HG02973 (cell line): ENCODE measurements around the gene DIDO1.
"Not testable (repeated sequence)": the region's sequence is repeated elsewhere in the genome, so short reads cannot be mapped to it uniquely, and the experiment has no call there.

Source experiments
- ATAC-seq: cut with Tn5 transposase; IDR thresholded peaks from one replicate; pipeline ENCODE4 v1.9.1; 2021; ENCODE audit warnings: moderate library complexity; ENCODE audit not compliant: unreplicated experiment

Gene DIDO1

DNA sequence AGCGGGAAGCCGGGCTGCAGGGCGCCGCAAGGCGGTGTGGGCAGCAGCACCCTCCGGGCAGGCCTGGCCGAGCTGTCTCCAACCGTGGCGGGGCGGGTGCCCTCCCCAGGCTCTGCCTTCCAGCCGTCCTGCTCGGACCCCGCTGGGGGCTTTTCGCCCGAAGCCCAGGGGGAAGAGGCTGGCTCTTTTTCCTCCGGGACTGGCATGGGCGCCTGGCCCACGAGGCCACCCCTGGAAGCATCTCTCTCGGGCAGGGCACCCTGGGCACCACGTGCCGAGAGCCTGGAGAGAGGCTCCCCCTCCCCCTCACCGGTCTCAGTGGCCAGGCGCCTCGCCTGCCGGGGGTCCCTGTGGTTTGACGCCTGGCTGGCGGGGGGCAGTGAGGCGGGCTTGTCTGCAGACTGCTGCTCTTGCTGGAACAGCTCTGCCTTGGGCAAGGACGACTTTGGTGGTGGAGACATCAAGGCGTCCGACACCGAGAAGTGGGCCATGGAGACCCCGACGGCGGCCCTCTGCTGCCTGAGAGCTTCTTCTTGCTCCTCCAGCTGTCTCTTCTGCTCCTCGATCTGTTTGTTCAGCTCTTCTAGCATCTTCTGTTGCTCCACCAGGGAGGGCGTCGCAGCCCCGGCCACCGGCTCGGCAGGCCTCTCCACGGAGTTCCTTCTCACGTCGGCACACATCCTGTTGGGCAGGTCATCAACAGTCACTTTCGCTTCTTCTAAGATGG lies 45.2 kb downstream of the DIDO1 start:
- ATAC-seq: no peak

- no peak for ATAC-seq
Observed at GRCh38 chr20:62880147-62880934, 46.0 kb downstream of the DIDO1 start.

DNA sequence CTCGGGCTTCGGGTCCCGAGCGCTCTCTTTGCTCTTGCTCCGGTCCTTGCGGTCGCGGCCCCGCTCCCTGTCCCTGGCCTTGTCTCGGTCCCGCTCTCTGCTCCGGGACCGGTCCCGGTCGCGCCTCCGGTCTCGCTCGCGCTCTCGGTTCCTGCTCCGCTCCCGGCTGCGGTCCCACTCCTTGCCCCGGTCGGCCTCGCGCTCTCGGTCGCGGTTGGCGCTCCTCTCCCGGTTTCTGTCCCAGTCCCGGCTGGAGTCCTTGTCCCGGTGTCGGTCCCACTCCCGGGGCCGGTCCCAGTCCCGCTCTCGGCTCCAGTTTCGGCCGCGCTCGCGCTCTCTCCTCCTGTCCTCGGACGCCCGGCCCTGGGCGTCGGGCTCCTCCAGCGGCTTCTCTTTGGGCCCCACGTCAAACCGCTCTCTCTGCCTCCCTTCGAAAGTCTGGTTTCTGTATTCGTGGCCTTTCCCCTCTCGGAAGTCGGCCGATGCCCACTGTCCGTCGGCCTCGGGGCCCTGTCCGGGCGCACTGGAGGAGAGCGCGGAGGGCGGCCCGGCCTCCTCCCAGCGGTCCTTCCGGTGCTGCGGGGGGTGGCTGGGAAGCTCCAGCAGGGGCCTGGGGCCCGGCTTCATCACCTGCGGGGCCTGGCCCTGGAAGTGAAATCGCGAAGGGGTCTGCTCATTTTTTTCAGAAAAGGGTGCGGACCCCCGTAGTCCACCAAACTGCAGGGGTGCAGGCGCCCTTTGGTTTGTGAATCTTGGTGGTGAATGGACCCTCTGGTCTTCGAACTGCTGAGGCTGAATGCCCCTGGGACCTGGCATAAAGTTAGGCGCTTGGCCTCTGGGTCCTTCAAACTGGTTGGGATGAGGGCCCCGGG lies 46.8 kb downstream of the DIDO1 start:
- ATAC-seq: no peak

DNA sequence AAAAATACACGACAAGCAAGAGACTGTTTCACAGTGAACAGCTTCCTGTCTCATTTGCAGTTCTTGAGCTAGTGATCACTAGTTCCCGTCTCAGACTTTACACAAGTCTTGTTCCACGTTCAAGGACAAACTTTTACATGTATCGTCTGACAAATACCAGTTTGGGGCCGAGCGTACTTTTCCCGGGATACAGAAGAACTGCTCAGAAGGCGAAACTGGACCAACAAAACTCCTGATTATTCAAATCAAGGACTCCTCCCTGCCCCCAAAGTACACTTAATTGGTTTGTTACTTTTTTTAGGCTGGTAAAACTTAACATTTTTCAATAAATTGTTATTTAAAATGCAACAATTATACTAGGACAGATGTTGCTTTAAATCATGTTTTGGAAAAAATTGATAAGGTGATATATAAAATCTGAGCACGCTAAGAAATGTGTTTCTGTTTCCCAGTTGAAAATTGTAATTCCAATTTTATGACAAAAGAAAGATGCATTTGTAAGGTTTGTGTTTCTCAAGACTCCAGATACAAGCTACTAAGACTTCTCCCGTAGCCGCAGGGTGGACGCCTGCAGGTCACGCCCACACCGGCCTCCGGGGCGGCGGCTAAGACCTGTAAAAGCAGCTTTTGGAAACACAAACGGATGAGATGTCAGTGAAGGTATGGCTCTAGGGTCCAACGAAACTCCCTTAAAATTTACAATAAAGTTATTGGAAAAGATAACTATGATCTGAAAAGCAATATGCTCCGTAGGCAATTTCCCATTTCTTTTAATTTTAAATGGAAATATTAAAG lies 47.9 kb downstream of the DIDO1 start:
- no peak for ATAC-seq

DNA sequence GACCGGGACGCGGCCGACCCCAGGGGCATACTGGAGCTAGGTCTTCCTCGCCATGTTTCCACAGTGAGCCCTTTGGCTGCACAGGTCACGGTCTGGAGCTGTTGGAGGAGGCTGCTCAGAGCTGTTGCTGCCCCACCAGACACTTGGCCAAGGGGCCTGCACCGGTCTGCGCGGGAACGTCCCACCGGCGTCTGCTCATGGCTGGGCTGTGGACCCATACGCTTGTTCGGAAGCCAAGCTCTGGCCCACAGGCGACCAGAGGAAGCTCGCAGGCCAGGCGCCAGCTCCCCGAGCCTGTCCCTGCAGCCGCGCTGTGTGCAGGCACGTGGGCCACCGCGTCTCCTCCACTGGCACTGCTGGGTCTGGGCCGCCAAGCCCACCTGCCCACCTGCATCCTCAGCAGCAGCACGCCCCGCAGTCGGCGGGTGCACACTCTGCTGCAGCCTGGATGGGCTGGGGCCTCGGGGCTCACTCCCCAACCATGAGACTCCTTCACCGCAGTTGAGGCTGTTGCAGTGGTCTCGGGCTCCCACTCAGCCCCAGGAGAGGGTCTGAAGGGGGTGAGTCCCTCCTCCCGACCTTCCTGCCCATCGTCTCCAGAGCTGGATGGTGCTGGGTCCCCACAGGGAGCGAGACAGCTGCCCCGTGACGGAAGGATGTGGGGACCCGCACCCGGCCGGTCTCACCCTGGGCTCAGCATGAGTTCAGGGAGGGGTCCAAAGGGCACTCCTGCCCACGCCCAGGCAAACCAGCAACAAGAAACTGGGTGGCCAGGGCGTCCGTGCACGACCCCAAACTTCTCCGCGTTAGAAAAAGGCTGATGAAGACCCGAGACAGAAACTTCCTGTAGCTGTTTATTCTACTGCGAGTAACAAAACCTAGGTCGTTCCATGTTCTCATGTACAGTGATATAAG lies 49.1 kb downstream of the DIDO1 start:
- ATAC-seq: no peak

- no peak for ATAC-seq
Observed at GRCh38 chr20:62876501-62876901, 49.8 kb downstream of the DIDO1 start.

DNA sequence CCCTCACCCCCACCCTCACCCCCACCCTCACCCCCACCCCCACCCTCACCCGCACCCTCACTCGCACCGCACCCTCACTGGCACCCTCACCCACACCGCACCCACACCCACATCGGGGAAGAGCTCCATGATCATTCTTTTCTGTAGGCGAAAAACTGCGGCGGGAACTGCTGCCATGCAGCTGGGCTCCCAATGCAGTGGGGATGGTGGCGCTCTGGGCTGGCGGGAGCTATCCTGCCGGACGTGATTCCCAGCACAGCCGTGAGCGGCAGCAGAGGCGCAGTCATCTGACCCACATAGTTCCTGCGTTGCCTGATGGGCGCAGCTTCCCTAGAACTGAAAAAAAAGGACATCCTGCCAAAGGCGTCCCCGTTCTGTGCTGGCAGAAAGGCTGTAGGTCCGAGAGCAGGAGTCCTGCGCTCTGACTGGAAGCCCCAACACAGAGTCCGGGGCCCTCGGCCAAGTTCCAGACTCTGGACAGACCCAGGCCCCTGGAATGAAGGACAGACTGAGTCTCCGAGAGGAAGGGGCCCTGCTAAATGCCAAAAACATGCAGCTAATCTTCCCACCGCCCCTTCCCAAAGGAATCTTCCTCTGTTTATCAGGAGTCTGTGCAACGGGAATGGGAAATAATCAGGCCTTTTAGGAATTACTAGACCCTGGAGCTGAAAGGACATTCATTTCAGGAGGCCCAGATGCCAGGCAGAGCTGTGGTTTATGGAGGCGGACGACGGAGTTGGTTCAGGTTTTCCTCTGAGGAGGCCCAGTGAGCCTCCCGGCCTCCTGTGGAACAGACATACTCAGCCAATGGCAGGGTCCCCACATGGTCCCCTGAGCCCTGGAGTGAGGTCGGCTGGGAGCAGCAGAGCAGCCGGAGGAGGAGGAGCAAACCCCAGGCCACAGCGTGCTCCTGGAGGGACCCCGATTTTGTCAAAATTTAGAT lies 50.6 kb downstream of the DIDO1 start:
- no peak for ATAC-seq

DNA sequence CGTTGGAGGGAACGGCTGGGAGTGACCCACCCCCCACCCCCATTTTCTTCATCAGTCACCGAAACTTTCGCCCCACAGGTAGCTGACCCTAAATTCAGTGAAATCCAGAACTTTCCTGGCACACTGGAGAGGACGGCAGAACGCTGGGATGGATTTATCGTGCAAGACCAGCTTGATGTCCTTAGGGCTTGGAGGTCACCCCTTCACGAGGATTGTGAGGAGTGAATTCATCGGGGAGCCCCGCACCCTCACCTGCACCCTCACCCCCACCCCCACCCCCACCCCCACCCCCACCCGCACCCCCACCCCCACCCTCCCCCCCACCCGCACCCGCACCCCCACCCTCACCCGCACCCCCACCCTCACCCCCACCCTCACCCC lies 51.4 kb downstream of the DIDO1 start:
- ATAC-seq: no peak

DNA sequence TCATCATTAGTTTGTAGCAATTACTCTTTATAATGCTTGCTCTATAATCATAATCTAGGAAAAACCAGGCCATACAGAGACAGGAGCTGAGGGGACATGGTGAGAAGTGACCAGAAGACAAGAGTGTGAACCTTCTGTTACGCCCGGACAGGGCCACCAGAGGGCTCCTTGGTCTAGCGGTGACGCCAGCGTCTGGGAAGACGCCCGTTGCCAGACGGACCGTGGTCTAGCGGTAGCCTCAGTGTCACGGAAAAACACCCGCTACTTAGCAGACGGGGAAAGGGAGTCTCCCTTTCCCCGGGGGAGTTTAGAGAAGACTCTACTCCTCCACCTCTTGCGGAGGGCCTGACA lies 52.6 kb downstream of the DIDO1 start:
- not testable (repeated sequence) for ATAC-seq

DNA sequence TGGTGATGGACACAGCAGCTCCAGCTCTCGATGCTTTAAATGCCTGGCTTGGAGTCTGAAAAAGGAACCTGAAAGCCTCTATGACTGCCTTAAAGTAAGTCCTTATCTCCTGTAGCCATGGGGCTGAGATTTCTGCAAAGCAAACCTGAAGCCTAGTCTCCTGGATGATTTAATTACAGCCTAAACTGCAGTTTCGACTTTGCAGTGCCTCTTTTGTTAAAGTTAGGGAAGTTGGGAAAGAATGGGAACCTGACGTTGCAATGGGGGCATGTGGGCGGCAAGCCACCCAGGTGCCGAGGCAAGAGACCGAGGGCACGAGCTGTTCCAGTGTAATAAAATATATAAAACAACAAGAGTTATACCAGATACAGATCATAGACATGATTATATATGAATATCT lies 53.0 kb downstream of the DIDO1 start:
- ATAC-seq: no peak

GRCh38 chr20:62872862-62873261 lies 53.4 kb downstream of the DIDO1 start:
- ATAC-seq: no peak

DNA sequence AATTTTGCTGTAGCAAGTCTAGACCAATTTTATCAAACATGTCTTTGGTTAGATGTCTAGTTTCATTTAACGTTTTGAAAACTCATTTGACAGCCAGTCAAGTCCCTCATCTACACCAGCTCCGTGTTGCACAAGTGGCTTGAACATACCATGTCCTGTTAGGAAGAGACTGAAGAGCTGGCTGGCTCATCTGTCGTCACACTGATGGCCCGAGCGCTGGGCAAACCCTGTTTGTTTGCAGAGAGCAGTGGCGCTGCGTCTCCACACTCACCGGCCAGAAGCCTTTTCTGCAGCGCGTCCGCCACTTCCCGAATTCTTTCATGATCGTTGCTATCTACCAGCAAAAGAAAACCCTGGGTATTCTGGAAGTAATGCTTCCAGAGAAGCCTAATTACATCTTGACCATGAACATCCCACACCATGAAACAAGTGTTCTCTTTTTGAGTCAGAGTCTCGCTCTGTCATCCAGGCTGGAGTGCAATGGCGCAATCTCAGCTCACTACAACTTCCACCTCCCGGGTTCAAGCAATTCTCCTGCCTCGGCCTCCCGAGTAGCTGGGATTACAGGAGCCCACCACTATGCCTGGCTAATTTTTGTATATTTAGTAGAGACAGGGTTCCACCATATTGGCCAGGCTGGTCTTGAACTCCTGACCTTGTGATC lies 54.0 kb downstream of the DIDO1 start:
- no peak for ATAC-seq

GRCh38 chr20:62864207-62864606 lies 62.1 kb downstream of the DIDO1 start:
- ATAC-seq: no peak

DNA sequence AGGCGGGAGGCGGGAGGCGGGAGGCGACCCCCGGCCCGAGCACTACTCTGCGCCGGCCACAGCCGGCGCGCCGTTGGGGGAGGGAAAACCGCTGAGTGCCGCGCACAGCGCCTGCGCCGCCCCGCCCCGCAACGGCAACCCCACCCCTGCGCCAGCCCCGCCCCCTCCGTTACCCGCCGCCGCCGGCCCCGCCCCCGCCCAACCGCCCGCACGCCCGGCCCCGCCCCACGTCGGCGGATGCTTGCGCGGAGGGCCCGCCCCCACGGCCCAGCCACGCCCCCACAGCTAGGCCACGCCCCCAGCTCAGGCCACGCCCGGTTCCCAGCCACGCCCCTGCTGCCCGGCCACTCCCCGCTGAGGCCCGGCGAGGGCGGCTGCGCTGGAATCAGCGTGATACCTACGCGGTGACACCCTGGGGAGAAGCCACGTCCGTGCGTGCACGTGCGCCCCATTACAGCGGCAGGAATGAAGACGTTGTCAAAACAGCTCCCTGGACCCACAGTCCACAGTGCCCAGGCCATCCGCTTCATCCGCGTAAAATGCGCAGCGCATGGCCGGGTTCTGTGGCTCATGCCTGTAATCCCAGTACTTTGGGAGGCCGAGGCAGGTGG lies 64.5 kb downstream of the DIDO1 start, which contains the start of gene TCFL5:
TCFL5 (minus strand) TSS at position 97 of the 611 bp plus-strand sequence. CDS start 152 bp downstream, outside the sequence.
- ATAC-seq: peak; percentile 68

GRCh38 chr20:62860924-62861691 lies 65.2 kb downstream of the DIDO1 start:
- ATAC-seq: peak; percentile 36

- no peak for ATAC-seq
Observed at GRCh38 chr20:62860391-62860923, 65.8 kb downstream of the DIDO1 start.

DNA sequence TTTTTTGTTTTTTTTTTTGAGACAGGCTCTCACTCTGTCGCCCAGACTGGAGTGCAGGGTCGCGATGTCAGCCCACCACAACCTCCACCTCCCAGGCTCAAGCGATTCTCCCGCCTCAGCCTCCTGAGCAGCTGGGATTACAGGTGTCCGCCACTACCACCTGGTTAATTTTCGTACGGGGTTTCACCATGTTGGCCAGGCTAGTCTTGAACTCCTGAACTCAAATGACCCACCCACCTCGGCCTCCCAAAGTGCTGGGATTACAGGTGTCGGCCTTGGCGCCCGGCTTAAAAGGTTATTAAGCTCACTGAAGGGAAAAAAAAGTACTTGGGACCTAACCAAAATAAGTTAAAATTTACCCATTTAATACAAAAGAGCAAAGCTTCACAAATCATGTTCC lies 66.6 kb downstream of the DIDO1 start:
- ATAC-seq: no peak
